KMS-11 (cell line): ENCODE measurements around the gene CUL2.

ENCODE experiments used
- H2AFZ ChIP-seq: fragments of 200-600 bp; sonication (generic); 2 replicates; pipeline ENCODE4 v1.6.1; 2016; ENCODE audit warnings: antibody characterized with exemption, mixed run types, low read depth
- H3K27ac ChIP-seq: fragments of 200-600 bp; sonication (generic); 2 replicates; pipeline ENCODE4 v1.6.1; 2016; ENCODE audit warnings: mild to moderate bottlenecking, mixed run types
- H3K27me3 ChIP-seq: fragments of 200-600 bp; sonication (generic); 2 replicates; pipeline ENCODE4 v1.6.1; 2017; ENCODE audit warnings: mild to moderate bottlenecking, low read depth, mixed run types, moderate library complexity; ENCODE audit not compliant: insufficient read depth
- H3K36me3 ChIP-seq: fragments of 200-600 bp; sonication (generic); 2 replicates; pipeline ENCODE4 v1.6.1; 2017; ENCODE audit warnings: mild to moderate bottlenecking, mixed run types; ENCODE audit not compliant: insufficient read depth
- H3K4me1 ChIP-seq: fragments of 200-600 bp; sonication (generic); 2 replicates; pipeline ENCODE4 v1.6.1; 2016; ENCODE audit warnings: mild to moderate bottlenecking, low read depth, mixed run types; ENCODE audit not compliant: poor library complexity, severe bottlenecking
- H3K4me2 ChIP-seq: fragments of 200-600 bp; sonication (generic); 2 replicates; pipeline ENCODE4 v1.7.0; 2016; ENCODE audit warnings: mild to moderate bottlenecking, mixed run types
- H3K4me3 ChIP-seq: fragments of 200-600 bp; sonication (generic); IDR thresholded peaks from 2 replicates; pipeline ENCODE4 v1.6.1; 2017; ENCODE audit warnings: low read depth, low read length, mixed read lengths; ENCODE audit not compliant: insufficient read depth
- H3K79me2 ChIP-seq: fragments of 200-600 bp; sonication (generic); 2 replicates; pipeline ENCODE4 v1.6.1; 2016; ENCODE audit warnings: low read depth, mixed run types; ENCODE audit not compliant: insufficient read depth
- H3K9ac ChIP-seq: fragments of 200-600 bp; sonication (generic); 2 replicates; pipeline ENCODE4 v1.6.1; 2016; ENCODE audit warnings: mild to moderate bottlenecking, mixed run types
- H4K20me1 ChIP-seq: fragments of 200-600 bp; sonication (generic); 2 replicates; pipeline ENCODE4 v1.6.1; 2016; ENCODE audit warnings: mild to moderate bottlenecking, mixed run types; ENCODE audit not compliant: insufficient read depth
- CTCF ChIP-seq: fragments of 200-600 bp; sonication (generic); conservative IDR thresholded peaks from 2 replicates; pipeline ENCODE4 v1.6.1; 2017; ENCODE audit warnings: low read depth, mild to moderate bottlenecking, antibody characterized with exemption, low read length, moderate library complexity, mixed read lengths

Gene CUL2

GRCh38 chr10:35037104-35037503 is 53.0 kb downstream of the CUL2 start:
- TF ChIP-seq CTCF = no peak
- Histone ChIP-seq H3K9ac (no peak overlapping the region), H2AFZ (no peak overlapping the region), H3K79me2 (no peaks in the 10 kb centered on the region), H3K4me3 (no peak overlapping the region), H3K36me3 (peaks cover 6% of the 10 kb centered on the region), H3K27me3 (no peaks in the 10 kb centered on the region), H3K4me1 (peaks cover 25% of the 10 kb centered on the region), H3K4me2 (no peak overlapping the region), H3K27ac (no peak overlapping the region), H4K20me1 (no peaks in the 10 kb centered on the region)

DNA sequence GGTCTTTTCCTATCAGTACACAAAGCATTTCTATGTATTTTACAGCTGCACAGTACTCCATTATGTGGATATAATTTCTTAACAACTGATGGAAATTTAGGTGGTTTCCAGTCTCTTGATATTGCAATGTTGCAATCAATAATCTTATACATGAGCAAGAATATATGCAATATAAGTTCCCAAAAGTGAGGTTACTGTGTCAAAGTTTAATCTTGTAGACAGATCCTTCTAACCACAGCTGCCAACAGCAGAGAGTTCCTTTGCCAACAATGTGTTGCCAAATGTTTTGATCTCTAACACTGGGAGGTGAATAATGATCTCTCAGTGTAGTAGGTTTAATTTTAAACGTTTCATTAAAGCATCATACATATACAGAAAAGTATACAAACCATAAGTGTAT is 54.5 kb downstream of the CUL2 start:
- no peak for TF ChIP-seq CTCF
- peaks cover 9% of the 10 kb centered on the region for H3K36me3 ChIP-seq

DNA sequence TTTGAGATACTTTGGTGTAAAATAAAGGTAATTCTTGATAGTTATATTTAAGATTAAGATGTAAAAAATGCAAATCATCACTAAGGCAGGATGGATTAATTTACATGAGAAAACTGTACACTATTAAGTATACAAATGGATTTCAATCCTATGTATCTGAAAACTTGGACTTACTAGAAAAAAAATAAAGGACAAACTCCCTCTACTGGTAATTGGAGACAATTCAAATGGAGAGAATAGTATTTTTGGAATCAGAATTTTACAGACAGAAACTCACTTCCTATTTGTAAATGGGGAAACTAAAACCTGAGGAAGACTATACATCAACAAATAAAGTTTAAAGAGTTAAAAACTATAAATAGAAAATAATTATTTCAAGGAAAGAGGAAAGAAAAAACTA is 62.6 kb downstream of the CUL2 start:
- H3K36me3 ChIP-seq = peaks cover 7% of the 10 kb centered on the region
- no peaks in the 10 kb centered on the region; the same call in 1 of the 2 replicates for H3K27me3 ChIP-seq
- H3K9ac ChIP-seq = no peak overlapping the region
- no peak overlapping the region for H3K4me3 ChIP-seq
- no peak overlapping the region for H2AFZ ChIP-seq
- no peaks in the 10 kb centered on the region for H4K20me1 ChIP-seq
- H3K27ac ChIP-seq = no peak overlapping the region
- H3K4me2 ChIP-seq = no peak overlapping the region
- TF ChIP-seq CTCF = peak; percentile 64; the same call in 1 of the 2 replicates
- no peaks in the 10 kb centered on the region for H3K79me2 ChIP-seq
- no peaks in the 10 kb centered on the region for H3K4me1 ChIP-seq

More for the DNA sequence above, 54.5 kb downstream of the CUL2 start:
- Histone ChIP-seq H2AFZ (no peak overlapping the region), H3K9ac (no peak overlapping the region), H3K27me3 (no peaks in the 10 kb centered on the region), H4K20me1 (no peaks in the 10 kb centered on the region), H3K4me1 (peaks cover 25% of the 10 kb centered on the region), H3K4me3 (no peak overlapping the region), H3K79me2 (no peaks in the 10 kb centered on the region), H3K4me2 (peak overlapping the region; percentile 36; the same call in 1 of the 2 replicates), H3K27ac (peak overlapping the region; percentile 6)

DNA sequence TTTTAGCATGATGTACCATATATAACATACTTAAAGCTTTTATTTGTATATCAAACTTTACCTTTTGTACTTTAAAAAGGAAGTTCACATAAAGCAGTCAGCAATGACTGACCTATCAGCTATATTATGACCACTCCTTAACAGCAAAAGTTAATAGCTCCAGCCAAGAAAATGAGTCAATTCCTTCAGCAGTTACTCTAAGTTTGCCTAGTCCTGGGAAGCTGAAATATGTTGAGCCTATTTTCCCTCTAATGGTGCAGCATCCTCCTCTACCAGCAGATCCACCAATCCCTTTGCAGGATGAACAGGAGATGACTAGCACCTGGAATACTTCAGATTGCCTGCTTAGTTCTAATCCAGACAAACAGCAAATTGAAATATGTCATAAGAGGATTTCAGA is 64.2 kb downstream of the CUL2 start:
- H3K9ac ChIP-seq = no peak overlapping the region
- no peaks in the 10 kb centered on the region for H4K20me1 ChIP-seq
- no peaks in the 10 kb centered on the region; the same call in 1 of the 2 replicates for H3K27me3 ChIP-seq
- H3K79me2 ChIP-seq = no peaks in the 10 kb centered on the region
- no peaks in the 10 kb centered on the region; the same call in 1 of the 2 replicates for H3K36me3 ChIP-seq
- no peaks in the 10 kb centered on the region for H3K4me1 ChIP-seq
- no peak for TF ChIP-seq CTCF
- no peak overlapping the region for H2AFZ ChIP-seq
- no peak overlapping the region for H3K4me2 ChIP-seq
- H3K4me3 ChIP-seq = no peak overlapping the region
- no peak overlapping the region for H3K27ac ChIP-seq

- Histone ChIP-seq H2AFZ (no peak overlapping the region), H3K27ac (no peak overlapping the region), H3K36me3 (no peaks in the 10 kb centered on the region; the same call in 1 of the 2 replicates), H3K27me3 (no peaks in the 10 kb centered on the region; the same call in 1 of the 2 replicates), H4K20me1 (no peaks in the 10 kb centered on the region), H3K9ac (no peak overlapping the region), H3K79me2 (no peaks in the 10 kb centered on the region), H3K4me2 (no peak overlapping the region), H3K4me3 (no peak overlapping the region), H3K4me1 (no peaks in the 10 kb centered on the region)
- no peak for TF ChIP-seq CTCF
Observed at GRCh38 chr10:35020481-35020880, 69.7 kb downstream of the CUL2 start.
